ENCODE results near the gene CD93. TPM values are rescaled to one million over a fixed set of nuclear protein-coding genes. Genes with fewer than 3 reads are reported as not detected.

CD93 gene
- total RNA-seq, 1 donor from 2014 or later = 139 TPM

DNA sequence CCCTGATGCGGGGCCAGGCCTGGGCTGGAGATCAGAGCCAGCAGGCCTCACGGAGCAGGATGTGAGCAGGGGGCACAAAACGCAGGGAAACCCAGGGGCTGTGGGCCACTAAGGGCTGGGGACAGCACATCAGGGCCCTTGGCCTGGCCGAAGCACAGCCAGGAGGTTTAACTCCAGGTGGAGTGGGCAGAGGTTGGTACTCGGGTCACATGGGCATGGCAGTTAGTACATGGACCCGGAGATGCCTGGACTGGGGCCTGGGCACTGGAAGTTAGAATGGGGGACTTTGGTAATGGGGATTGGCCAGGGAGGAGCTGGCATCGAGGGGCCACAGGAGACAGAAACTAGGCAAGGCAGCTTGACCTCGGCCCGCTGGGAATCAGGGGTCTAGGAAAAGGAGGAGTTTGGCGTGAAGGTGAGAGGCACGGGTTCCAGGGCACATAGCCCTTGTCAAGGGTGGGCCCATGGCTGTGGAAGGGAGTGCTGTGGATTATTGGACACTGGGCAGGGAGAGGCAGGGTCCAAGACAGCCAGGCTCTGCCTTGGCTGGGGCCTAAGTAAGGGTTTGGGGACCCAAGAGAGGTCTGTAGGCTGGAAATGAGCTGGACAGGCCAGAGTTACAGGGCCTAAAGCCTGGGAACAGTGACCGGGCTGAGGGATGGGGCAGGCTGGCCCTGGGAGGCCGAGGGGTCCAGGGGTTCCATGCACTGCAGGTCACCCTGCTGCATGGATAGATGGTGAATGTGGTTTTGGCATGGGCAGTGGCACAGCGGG is 41.6 kb upstream of the CD93 start:
- Mint-ChIP-seq H3K4me1 (ENCODE audit: unreplicated experiment) (peaks cover 79% of the 10 kb centered on the region), H3K4me3 (ENCODE audit: unreplicated experiment) (no peak overlapping the region), H3K36me3 (ENCODE audit: low read depth, unreplicated experiment) (no peaks in the 10 kb centered on the region), H3K27me3 (ENCODE audit: unreplicated experiment) (peaks cover 17% of the 10 kb centered on the region), H3K9me3 (ENCODE audit: unreplicated experiment) (no peaks in the 10 kb centered on the region), H3K27ac (ENCODE audit: unreplicated experiment) (peak overlapping the region; percentile 98)
- no peak for DNase-seq (ENCODE audit: low spot score)
- TF ChIP-seq, protein P1, sequence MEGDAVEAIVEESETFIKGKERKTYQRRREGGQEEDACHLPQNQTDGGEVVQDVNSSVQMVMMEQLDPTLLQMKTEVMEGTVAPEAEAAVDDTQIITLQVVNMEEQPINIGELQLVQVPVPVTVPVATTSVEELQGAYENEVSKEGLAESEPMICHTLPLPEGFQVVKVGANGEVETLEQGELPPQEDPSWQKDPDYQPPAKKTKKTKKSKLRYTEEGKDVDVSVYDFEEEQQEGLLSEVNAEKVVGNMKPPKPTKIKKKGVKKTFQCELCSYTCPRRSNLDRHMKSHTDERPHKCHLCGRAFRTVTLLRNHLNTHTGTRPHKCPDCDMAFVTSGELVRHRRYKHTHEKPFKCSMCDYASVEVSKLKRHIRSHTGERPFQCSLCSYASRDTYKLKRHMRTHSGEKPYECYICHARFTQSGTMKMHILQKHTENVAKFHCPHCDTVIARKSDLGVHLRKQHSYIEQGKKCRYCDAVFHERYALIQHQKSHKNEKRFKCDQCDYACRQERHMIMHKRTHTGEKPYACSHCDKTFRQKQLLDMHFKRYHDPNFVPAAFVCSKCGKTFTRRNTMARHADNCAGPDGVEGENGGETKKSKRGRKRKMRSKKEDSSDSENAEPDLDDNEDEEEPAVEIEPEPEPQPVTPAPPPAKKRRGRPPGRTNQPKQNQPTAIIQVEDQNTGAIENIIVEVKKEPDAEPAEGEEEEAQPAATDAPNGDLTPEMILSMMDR (IDR thresholded peaks at IDR 0.05; ENCODE audit: unreplicated experiment) = no peak

DNA sequence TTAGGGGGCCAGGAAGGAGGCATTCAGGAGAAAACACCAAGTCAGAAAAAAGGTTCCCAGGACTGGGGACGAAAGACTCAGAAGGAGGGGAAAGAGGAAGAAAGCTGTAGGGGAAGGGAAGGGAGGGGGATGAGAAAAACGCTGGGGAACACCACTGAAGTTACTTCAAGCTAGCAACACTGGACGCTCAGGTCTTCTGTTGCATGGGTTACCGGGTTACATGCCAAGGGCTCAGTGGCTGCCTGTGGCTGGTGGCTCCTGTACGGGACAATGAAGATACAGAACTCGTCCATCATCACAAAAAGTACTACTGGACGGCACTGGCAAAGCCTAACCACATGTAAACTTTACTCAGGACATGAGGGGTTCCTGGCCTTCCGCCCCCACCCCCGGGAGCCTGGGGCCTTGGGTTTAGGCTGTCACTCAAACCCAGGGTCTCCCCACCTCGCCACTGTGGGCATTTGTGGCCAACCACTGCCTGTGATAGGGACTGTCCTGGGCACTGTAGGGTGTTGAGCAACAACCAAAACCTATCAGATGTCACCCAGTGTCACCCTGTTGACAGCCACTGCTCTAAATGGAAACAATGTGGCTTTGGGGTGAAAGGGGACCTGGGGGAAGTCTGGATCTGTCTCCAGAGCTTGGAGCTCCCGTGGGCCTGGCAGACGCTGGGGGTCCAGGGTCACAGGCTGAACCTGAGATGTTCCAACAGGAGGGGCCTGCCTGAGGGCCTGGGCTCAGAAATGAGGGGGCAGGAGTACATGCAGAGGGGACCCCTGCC is 40.3 kb upstream of the CD93 start:
- DNase-seq (ENCODE audit: low spot score) = no peak
- H3K9me3 Mint-ChIP-seq (ENCODE audit: unreplicated experiment) = no peaks in the 10 kb centered on the region
- no peak overlapping the region for H3K4me3 Mint-ChIP-seq (ENCODE audit: unreplicated experiment)
- peak overlapping the region; percentile 88 for H3K27ac Mint-ChIP-seq (ENCODE audit: unreplicated experiment)
- no peaks in the 10 kb centered on the region for H3K36me3 Mint-ChIP-seq (ENCODE audit: low read depth, unreplicated experiment)
- TF ChIP-seq, protein P1 (IDR thresholded peaks at IDR 0.05; ENCODE audit: unreplicated experiment) = no peak
- H3K27me3 Mint-ChIP-seq (ENCODE audit: unreplicated experiment) = peaks cover 15% of the 10 kb centered on the region
- H3K4me1 Mint-ChIP-seq (ENCODE audit: unreplicated experiment) = peaks cover 73% of the 10 kb centered on the region

DNA sequence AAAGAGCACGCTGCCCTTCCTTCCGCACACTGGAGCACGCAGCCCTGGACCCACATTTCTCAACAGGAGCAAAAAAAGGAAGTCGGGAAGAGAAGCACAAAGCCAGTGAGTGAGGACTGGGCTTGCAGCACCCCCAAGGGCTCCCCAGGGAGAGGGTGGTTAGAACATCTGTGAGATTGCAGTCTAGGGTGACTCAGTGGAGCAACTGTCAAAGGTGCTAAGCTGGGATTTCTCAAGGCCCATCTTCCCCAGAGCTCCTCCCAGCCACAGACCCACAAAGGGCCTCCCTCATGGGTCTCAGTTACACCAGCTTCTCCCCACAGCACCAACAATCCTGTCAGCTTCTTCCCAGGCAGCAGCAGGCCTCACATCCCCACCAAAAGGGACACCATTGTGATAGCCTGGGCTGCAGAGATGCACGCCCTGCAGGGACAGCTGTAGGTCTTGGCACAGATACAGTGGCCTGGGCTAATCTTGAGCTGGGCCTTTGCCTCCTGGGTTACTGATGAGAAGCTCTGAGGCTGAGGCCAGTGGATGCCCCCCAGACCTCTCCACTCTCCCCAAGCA is 39.6 kb upstream of the CD93 start:
- no peak for DNase-seq (ENCODE audit: low spot score)
- peak overlapping the region; percentile 36 for H3K27ac Mint-ChIP-seq (ENCODE audit: unreplicated experiment)
- TF ChIP-seq, protein P1 (IDR thresholded peaks at IDR 0.05; ENCODE audit: unreplicated experiment) = no peak

DNA sequence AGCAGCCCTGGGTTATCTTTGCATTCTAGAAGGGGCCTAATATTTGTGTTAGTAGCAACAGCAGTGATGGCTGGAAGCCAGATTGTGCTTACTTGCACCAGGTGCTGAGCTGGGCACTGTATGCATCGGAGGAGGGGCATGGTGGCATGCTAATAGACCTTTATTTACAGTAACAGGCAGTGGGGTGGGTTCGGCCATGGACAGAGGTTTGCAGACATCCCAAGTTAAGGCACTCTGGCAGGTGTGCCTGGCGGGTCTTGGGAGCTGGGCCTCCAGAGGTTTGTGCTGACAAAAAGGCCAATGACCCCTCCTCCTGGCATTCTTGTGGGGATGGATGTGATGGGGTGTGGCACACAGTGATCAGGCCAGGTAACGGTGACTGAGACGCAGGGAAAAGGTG is 39.0 kb upstream of the CD93 start:
- Mint-ChIP-seq H3K27ac (ENCODE audit: unreplicated experiment) (peak overlapping the region; percentile 36), H3K9me3 (ENCODE audit: unreplicated experiment) (no peaks in the 10 kb centered on the region), H3K36me3 (ENCODE audit: low read depth, unreplicated experiment) (no peaks in the 10 kb centered on the region), H3K4me3 (ENCODE audit: unreplicated experiment) (no peak overlapping the region), H3K4me1 (ENCODE audit: unreplicated experiment) (peaks cover 76% of the 10 kb centered on the region), H3K27me3 (ENCODE audit: unreplicated experiment) (peaks cover 13% of the 10 kb centered on the region)
- TF ChIP-seq, protein P1 (IDR thresholded peaks at IDR 0.05; ENCODE audit: unreplicated experiment) = no peak
- no peak for DNase-seq (ENCODE audit: low spot score)

More for the DNA sequence above, 39.6 kb upstream of the CD93 start:
- Mint-ChIP-seq H3K4me1 (ENCODE audit: unreplicated experiment) (peaks cover 76% of the 10 kb centered on the region), H3K36me3 (ENCODE audit: low read depth, unreplicated experiment) (no peaks in the 10 kb centered on the region), H3K9me3 (ENCODE audit: unreplicated experiment) (no peaks in the 10 kb centered on the region), H3K27me3 (ENCODE audit: unreplicated experiment) (peaks cover 15% of the 10 kb centered on the region), H3K4me3 (ENCODE audit: unreplicated experiment) (no peak overlapping the region)

Measured in endothelial cell (in vitro differentiated cells).